ENCODE measurements around the gene PECR. TPM values are rescaled to one million over a fixed set of nuclear protein-coding genes. Genes with fewer than 3 reads are reported as not detected.
A peak's percentile ranks its signal among the peaks of the same experiment; 100 is the strongest.

PECR gene
- total RNA-seq, result 1 to 10 TPM; 2.0 to 6.0 TPM

DNA sequence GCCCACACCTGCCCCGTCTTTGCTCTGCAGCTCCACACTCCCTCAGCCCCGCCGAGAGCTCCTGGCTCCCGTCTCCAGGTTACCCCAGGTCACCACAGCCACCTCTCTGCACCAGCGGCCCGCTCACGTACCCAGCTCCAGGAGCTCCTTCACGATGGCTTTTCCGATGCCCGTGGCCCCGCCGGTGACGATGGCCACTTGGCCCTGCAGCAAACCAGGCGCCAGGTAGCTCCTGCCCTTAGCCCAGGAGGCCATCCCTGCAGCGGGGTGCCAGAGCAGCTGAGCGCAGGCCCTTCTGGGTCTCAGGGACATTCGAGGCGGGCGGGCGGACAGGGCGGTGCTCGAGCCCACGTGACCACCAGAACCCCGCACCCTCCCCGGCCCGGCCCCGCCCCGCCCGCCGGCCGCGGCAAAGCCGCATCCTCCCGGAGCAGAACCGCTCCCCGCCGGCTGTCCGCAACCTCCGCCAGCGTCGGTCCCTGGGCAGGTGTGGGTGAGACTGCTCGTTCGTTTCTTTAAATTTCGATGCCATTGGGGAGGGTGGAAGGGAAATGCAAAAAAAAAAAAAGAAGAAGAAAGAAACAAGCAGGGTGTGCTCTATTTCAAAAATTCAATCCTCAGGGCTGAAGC lies at the start of gene PECR, which contains the start of gene TMEM169:
Gene PECR, minus strand, starts transcription at position 323 of the 630 bp plus-strand sequence. Its CDS starts 68 bp downstream, at position 255.
Gene TMEM169, plus strand, starts transcription at position 433 of the 630 bp plus-strand sequence. CDS start 14,045 bp downstream, outside the sequence.
- H3K4me1 ChIP-seq, result peaks cover 0 to 14% of the 10 kb centered on the region in 2 donors
- H3K4me3 ChIP-seq, result peak within 1 kb of the TSS; percentile 65 to 72
- no peaks in the 10 kb centered on the region for H3K27me3 ChIP-seq
- H3K27ac ChIP-seq, result peak within 1 kb of the TSS in 1 of 2 donors; percentile 42
- no peaks in the 10 kb centered on the region for H3K9me3 ChIP-seq
- DNase-seq (ENCODE audit: low spot score), result peak; percentile 77
- TF ChIP-seq, protein P1, sequence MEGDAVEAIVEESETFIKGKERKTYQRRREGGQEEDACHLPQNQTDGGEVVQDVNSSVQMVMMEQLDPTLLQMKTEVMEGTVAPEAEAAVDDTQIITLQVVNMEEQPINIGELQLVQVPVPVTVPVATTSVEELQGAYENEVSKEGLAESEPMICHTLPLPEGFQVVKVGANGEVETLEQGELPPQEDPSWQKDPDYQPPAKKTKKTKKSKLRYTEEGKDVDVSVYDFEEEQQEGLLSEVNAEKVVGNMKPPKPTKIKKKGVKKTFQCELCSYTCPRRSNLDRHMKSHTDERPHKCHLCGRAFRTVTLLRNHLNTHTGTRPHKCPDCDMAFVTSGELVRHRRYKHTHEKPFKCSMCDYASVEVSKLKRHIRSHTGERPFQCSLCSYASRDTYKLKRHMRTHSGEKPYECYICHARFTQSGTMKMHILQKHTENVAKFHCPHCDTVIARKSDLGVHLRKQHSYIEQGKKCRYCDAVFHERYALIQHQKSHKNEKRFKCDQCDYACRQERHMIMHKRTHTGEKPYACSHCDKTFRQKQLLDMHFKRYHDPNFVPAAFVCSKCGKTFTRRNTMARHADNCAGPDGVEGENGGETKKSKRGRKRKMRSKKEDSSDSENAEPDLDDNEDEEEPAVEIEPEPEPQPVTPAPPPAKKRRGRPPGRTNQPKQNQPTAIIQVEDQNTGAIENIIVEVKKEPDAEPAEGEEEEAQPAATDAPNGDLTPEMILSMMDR (IDR thresholded peaks at IDR 0.05), result no peak
- no peaks in the 10 kb centered on the region for H3K36me3 ChIP-seq

DNA sequence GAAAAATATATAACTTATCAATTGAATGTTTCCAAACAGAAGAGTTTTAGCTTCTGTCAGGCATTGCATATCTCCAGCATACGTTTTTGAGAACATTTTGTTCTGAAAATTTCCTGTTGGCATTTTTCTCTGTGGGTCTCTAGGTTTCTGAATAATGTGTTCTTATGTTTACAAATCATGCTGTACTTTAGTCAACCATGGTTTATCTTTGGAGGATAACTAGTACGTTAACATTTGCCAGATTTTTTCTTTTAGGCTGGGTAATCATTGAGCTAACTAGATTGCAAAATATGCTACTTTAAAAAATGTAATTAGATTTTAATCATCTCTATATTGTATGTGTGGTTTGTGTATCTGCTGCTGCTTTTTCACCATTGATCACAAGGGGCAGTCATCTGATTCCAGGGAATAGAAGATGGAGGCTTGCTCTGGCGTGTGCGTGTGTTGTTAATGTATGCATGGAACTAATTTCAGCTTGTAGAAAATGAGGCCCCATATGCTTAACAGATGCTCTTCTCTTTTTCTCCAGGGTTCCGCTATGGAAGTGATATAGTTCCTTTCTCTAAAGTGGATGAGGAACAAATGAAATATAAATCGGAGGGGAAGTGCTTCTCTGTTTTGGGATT lies 48.9 kb upstream of the PECR start:
- no peaks in the 10 kb centered on the region for H3K9me3 ChIP-seq
- no peak overlapping the region for H3K27ac ChIP-seq
- H3K4me3 ChIP-seq, result no peak overlapping the region
- H3K4me1 ChIP-seq, result no peaks in the 10 kb centered on the region
- H3K36me3 ChIP-seq, result peaks cover 93% of the 10 kb centered on the region
- no peak for DNase-seq (ENCODE audit: low spot score)
- H3K27me3 ChIP-seq, result no peaks in the 10 kb centered on the region
- TF ChIP-seq, protein P1 (IDR thresholded peaks at IDR 0.05), result no peak

DNA sequence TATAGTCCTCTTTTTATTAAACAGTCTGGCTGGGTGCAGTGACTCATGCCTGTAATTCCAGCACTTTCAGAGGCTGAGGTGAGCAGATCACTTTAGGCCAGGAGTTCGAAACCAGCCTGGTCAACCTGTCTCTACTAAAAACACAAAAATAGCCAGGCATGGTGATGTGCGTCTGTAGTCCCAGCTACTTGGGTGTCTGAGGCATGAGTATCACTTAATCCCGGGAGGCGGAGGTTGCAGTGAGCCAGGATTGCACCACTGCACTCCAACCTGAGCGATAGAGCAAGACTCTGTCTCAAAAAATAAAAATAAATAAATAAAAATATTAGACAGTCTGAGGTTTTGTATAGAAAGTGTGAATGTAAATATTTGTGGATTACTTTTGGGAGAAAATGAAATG lies 45.3 kb upstream of the PECR start:
- Histone ChIP-seq H3K27ac (no peak overlapping the region), H3K4me1 (no peaks in the 10 kb centered on the region), H3K9me3 (no peaks in the 10 kb centered on the region), H3K36me3 (peaks cover 85% of the 10 kb centered on the region), H3K4me3 (no peak overlapping the region), H3K27me3 (no peaks in the 10 kb centered on the region)
- TF ChIP-seq, protein P1 (IDR thresholded peaks at IDR 0.05), result no peak
- no peak for DNase-seq (ENCODE audit: low spot score)

DNA sequence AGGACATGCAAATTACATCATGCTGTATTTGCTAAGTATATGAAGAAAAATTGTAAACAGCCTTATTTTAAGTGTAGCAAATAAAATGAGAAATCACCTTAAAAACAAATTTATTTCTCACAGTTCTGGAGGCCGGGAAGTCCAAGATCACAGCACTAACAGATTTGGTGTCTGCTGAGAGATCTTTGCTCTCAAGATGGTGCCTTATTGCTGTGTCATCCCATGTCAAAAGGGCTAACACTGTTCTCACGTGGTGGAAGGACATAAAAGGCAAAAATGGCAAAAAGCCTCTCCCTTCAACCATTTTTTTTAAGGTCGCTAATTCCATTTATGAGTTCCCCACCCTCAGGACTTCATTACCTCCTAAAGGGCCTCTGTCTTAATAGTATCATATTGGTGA lies 39.6 kb upstream of the PECR start:
- TF ChIP-seq, protein P1 (IDR thresholded peaks at IDR 0.05), result no peak
- peaks cover 86% of the 10 kb centered on the region for H3K36me3 ChIP-seq
- no peak for DNase-seq (ENCODE audit: low spot score)
- no peaks in the 10 kb centered on the region for H3K9me3 ChIP-seq
- peaks cover 0 to under 1% of the 10 kb centered on the region in 2 donors for H3K4me1 ChIP-seq
- H3K4me3 ChIP-seq, result no peak overlapping the region
- H3K27ac ChIP-seq, result no peak overlapping the region
- no peaks in the 10 kb centered on the region for H3K27me3 ChIP-seq

GRCh38 chr2:216119986-216120385 lies 38.4 kb upstream of the PECR start:
- Histone ChIP-seq H3K4me1 (peaks cover 0 to 11% of the 10 kb centered on the region in 2 donors), H3K4me3 (no peak overlapping the region), H3K9me3 (no peaks in the 10 kb centered on the region), H3K36me3 (peaks cover 75% of the 10 kb centered on the region), H3K27ac (no peak overlapping the region), H3K27me3 (no peaks in the 10 kb centered on the region)
- TF ChIP-seq, protein P1 (IDR thresholded peaks at IDR 0.05), result no peak
- DNase-seq (ENCODE audit: low spot score), result no peak

Measured in right atrium auricular region (tissue), 2 donors.